RWPE1 (cell line): Measurements from ENCODE around the gene KRT77.

Experiments
- CTCF ChIA-PET: fragments of 350-600 bp; sonication (Branson Sonifier 250); formaldehyde crosslinking; extraction: SDS; loops from one replicate; lab custom pipeline; 2021; lab: Yijun Ruan, JAX
- POLR2A ChIA-PET: fragments of 400-600 bp; formaldehyde crosslinking; extraction: SDS; loops from one replicate; lab custom pipeline; 2020; ENCODE audit warnings: antibody characterized with exemption; ENCODE audit not compliant: low non-redundant PET; lab: Yijun Ruan, JAX
- DNase-seq: peaks from one replicate; pipeline ENCODE4 v3.0.0; 2012; ENCODE audit warnings: low spot score
- H3K27ac ChIP-seq: fragments of 450-650 bp; 2 replicates; pipeline ENCODE4 v1.5.1; 2017
- CTCF ChIP-seq: fragments of 450-650 bp; conservative IDR thresholded peaks from 2 replicates; pipeline ENCODE4 v1.5.1; 2017; ENCODE audit warnings: low read depth, mild to moderate bottlenecking

The KRT77 gene

GRCh38 chr12:52683575-52684300 is 19.6 kb downstream of the KRT77 start:
- no peak for TF ChIP-seq CTCF
- no peak for DNase-seq
- H3K27ac ChIP-seq = no peak overlapping the region
- POLR2A ChIA-PET = no interaction called here
- CTCF ChIA-PET = interaction anchor here (0.6 kb wide), 1 partner anchor 149 kb away, joined by 3 read pairs; no protein-coding TSS in a partner anchor

GRCh38 chr12:52682938-52683574 is 20.3 kb downstream of the KRT77 start:
- POLR2A ChIA-PET = no interaction called here
- no peak overlapping the region for H3K27ac ChIP-seq
- no peak for TF ChIP-seq CTCF
- no peak for DNase-seq
- CTCF ChIA-PET = interaction anchor here (0.6 kb wide), 1 partner anchor 148 kb away, joined by 3 read pairs; no protein-coding TSS in a partner anchor

GRCh38 chr12:52682381-52682660 is 21.0 kb downstream of the KRT77 start:
- DNase-seq = no peak
- ChIA-PET POLR2A (no interaction called here), CTCF (no interaction called here)
- no peak for TF ChIP-seq CTCF
- no peak overlapping the region for H3K27ac ChIP-seq

GRCh38 chr12:52681526-52682380 is 21.6 kb downstream of the KRT77 start:
- ChIA-PET CTCF (no interaction called here), POLR2A (no interaction called here)
- no peak overlapping the region for H3K27ac ChIP-seq
- TF ChIP-seq CTCF = no peak
- DNase-seq = no peak

- POLR2A ChIA-PET = no interaction called here
These were observed 23.0 kb downstream of the KRT77 start, which contains the start of gene KRT1 for GRCh38 chr12:52680363-52680762. Gene KRT1 (minus strand): TSS chr12:52680407. CDS start chr12:52680348, 59 bp downstream.

More at GRCh38 chr12:52680363-52680762, 23.0 kb downstream of the KRT77 start, which contains the start of gene KRT1:
- TF ChIP-seq CTCF = no peak
- no peak within 1 kb of the TSS for H3K27ac ChIP-seq
- no peak for DNase-seq
- CTCF ChIA-PET = interaction anchor here (0.9 kb wide), 1 partner anchor 200 kb away, joined by 3 read pairs; no protein-coding TSS in a partner anchor
